GM12892 (cell line): ENCODE results near the gene CLDN24.

Experiments used
- POLR2A ChIP-seq: IDR thresholded peaks from 2 replicates; pipeline ENCODE4 v1.6.1; 2011; ENCODE audit warnings: low read depth, low read length, control low read depth
- TAF1 ChIP-seq: IDR thresholded peaks from 2 replicates; pipeline ENCODE4 v1.6.1; 2011; ENCODE audit warnings: low read depth, mild to moderate bottlenecking, control low read depth, low read length, borderline replicate concordance

DNA sequence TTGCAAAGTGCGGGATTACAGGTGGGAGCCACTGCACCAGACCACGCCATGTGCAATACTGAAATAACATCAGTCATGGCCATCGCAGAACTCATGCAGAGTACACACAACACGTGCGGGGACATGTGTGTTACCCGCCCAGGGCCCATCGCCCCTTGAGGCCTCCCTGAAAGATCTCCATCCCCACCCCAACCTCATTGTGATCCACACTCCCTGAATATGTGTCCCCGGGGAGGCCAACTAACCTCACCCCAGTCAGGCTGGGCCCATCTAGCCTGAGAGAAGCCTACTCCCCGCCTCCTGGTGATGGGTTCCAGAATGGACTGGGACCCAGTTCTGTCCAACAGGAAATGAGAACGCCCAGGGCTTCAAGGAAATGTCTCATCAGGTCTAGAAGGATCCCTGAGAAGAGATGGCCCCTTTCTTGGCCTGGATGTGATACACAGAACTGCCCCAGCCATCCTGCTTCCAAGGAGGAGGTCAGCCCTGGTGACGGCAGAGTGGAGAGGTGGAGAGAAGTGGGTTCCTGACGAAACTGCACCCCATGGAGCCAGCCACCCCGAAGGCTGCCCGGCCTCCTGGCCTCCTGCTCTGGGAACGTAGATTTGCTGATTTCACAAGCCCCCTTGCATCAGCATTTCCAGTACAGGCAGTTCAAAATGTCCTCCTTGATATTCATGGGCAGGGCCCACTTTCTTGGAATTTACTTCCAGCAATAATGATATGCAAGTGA, 22.5 kb upstream of the CLDN24 start:
- TF ChIP-seq POLR2A (no peak), TAF1 (no peak)
